Measurements from ENCODE around the gene VPS35L. TPM values are rescaled to one million over a fixed set of nuclear protein-coding genes. Genes with fewer than 3 reads are reported as not detected.

Gene VPS35L
- total and polyA plus RNA-seq, 5 donors from 2014 or later = 29.9 to 34.6 (median 33.7) TPM

DNA sequence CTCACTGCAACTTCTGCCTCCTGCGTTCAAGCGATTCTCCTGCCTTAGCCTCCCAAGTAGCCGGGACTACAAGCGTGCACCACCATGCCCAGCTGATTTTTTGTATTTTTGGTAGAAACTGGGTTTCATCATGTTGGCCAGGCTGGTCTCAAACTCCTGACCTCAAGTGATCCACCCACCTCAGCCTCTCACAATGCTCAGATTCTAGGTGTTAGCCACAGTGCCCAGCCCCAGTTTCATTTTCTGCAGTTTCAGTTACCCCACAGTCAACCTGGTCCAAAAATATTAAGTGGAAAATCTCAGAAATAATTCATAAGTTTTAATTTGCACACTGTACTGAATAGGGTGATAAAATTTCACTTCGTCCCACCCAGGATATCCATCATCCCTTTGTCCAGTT, 133.8 kb downstream of the VPS35L start:
- Histone ChIP-seq H3K4me3 (ENCODE audit: low read depth, low read length) (no peak overlapping the region), H3K27me3 (ENCODE audit: control insufficient read depth, insufficient read depth, low read length) (no peaks in the 10 kb centered on the region), H3K9me3 (ENCODE audit: control insufficient read depth in 2 of 2, low read length in 2 of 2) (peaks cover 0 to 1% of the 10 kb centered on the region in 2 experiments), H3K4me1 (ENCODE audit: control insufficient read depth, insufficient read depth, low read length, poor library complexity, severe bottlenecking) (no peaks in the 10 kb centered on the region), H3K36me3 (ENCODE audit: control insufficient read depth, insufficient read depth, low read length) (peaks cover 46% of the 10 kb centered on the region), H3K27ac (ENCODE audit: insufficient read depth, low read length, poor library complexity, severe bottlenecking) (no peak overlapping the region)
- no peak for DNase-seq
- peak overlapping the region in 1 of 3 donors; percentile 26 for H3K27ac Mint-ChIP-seq
- no peaks in the 10 kb centered on the region for H3K27me3 Mint-ChIP-seq
- ATAC-seq (ENCODE audit: low read depth in 2 of 2) = no peak
- peaks cover 0 to 11% (median 2%) of the 10 kb centered on the region in 7 donors for H3K9me3 Mint-ChIP-seq
- H3K36me3 Mint-ChIP-seq = peaks cover 45% of the 10 kb centered on the region
- H3K4me1 Mint-ChIP-seq = peaks cover 2 to 11% (median 4%) of the 10 kb centered on the region in 4 donors
- H3K4me3 Mint-ChIP-seq = no peak overlapping the region

DNA sequence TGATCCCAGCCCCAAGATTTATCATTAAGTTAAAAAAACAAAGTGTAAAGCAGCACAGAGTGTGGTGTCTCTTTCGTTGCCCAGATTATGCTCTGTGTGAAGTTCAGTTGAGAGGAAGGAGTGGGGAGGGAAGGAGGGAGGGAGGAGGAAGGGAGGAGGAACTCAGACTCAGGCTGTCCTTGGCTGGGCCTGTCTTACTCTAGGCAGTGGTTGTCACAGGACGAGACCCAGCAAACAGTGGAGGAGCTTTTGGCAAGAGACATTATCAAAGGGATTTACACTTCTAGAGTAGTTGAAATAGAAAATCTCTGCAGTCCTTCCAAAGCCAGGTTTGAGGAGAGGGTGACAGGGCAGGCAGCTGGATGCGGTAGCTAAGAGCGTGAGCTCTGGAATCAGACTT, 134.7 kb downstream of the VPS35L start:
- Histone ChIP-seq H3K27me3 (ENCODE audit: control insufficient read depth, insufficient read depth, low read length) (no peaks in the 10 kb centered on the region), H3K4me1 (ENCODE audit: control insufficient read depth, insufficient read depth, low read length, poor library complexity, severe bottlenecking) (peaks cover under 1% of the 10 kb centered on the region), H3K36me3 (ENCODE audit: control insufficient read depth, insufficient read depth, low read length) (peaks cover 38% of the 10 kb centered on the region), H3K4me3 (ENCODE audit: low read depth, low read length) (no peak overlapping the region), H3K9me3 (ENCODE audit: control insufficient read depth in 2 of 2, low read length in 2 of 2) (peaks cover 0 to 1% of the 10 kb centered on the region in 2 experiments), H3K27ac (ENCODE audit: insufficient read depth, low read length, poor library complexity, severe bottlenecking) (no peak overlapping the region)
- Mint-ChIP-seq H3K36me3 (peaks cover 41% of the 10 kb centered on the region), H3K27me3 (no peaks in the 10 kb centered on the region), H3K4me3 (no peak overlapping the region), H3K27ac (peak overlapping the region in 1 of 3 donors; percentile 36), H3K4me1 (peaks cover 4 to 14% (median 4%) of the 10 kb centered on the region in 4 donors), H3K9me3 (peaks cover 0 to 4% (median 2%) of the 10 kb centered on the region in 7 donors)
- ATAC-seq (ENCODE audit: low read depth in 2 of 2) (no peak), DNase-seq (peak in 1 of 3 donors; percentile 19)

DNA sequence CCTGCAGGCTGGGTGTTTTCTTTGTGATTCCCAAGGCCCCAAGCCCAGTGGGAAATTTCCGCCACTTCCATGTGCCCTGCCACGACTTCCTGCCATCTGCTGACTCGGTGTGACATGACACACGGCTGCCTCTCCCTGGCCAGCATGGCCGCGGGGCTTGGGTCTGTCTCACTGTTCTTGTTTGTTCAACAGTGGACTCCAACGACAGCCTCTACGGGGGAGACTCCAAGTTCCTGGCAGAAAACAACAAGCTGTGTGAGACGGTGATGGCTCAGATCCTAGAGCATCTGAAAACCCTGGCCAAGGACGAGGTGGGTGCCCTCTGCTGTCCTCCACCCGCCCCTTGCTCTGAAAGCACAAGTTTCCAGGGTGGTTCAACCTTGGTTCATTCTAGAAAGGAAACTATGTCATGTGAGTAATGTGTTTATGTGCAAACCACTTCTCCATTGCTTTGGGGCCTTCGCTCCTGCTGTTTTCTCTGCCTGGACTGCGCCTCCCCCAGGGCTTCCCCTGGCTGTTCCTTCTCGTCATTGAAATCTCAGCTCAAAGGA, 135.7 kb downstream of the VPS35L start:
- Mint-ChIP-seq H3K36me3 (peaks cover 36% of the 10 kb centered on the region), H3K4me3 (no peak overlapping the region), H3K4me1 (peaks cover 4 to 23% (median 7%) of the 10 kb centered on the region in 4 donors), H3K9me3 (no peaks in the 10 kb centered on the region), H3K27me3 (no peaks in the 10 kb centered on the region), H3K27ac (no peak overlapping the region)
- no peak overlapping the region for H3K27ac ChIP-seq (ENCODE audit: insufficient read depth, low read length, poor library complexity, severe bottlenecking)
- no peaks in the 10 kb centered on the region for H3K27me3 ChIP-seq (ENCODE audit: control insufficient read depth, insufficient read depth, low read length)
- ATAC-seq (ENCODE audit: low read depth in 2 of 2) (no peak), DNase-seq (no peak)
- H3K36me3 ChIP-seq (ENCODE audit: control insufficient read depth, insufficient read depth, low read length) = peaks cover 31% of the 10 kb centered on the region
- no peak overlapping the region for H3K4me3 ChIP-seq (ENCODE audit: low read depth, low read length)
- H3K4me1 ChIP-seq (ENCODE audit: control insufficient read depth, insufficient read depth, low read length, poor library complexity, severe bottlenecking) = peaks cover 10% of the 10 kb centered on the region
- no peaks in the 10 kb centered on the region for H3K9me3 ChIP-seq (ENCODE audit: control insufficient read depth in 2 of 2, low read length in 2 of 2)

DNA sequence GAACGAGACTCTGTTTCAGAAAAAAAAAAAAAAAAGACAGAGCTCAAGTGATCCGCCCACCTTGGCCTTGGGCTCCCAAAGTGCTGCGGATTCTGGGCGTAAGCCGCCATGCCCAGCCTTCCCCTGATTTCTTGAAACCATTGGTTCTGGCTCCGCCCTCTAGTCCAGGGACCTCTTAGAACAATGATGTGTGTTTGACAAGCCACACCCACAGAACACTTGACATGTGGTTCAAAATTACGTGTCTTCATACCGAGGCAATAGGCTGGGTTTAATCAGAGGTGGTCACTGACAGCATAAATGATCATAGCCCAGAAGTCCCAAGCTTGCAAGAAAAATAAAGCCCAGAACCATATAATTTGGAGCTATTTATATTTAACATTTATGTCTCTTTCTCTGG, 139.5 kb downstream of the VPS35L start:
- Histone ChIP-seq H3K27me3 (ENCODE audit: control insufficient read depth, insufficient read depth, low read length) (no peaks in the 10 kb centered on the region), H3K4me3 (ENCODE audit: low read depth, low read length) (no peak overlapping the region), H3K36me3 (ENCODE audit: control insufficient read depth, insufficient read depth, low read length) (peaks cover 23% of the 10 kb centered on the region), H3K9me3 (ENCODE audit: control insufficient read depth in 2 of 2, low read length in 2 of 2) (no peaks in the 10 kb centered on the region), H3K4me1 (ENCODE audit: control insufficient read depth, insufficient read depth, low read length, poor library complexity, severe bottlenecking) (peaks cover 27% of the 10 kb centered on the region), H3K27ac (ENCODE audit: insufficient read depth, low read length, poor library complexity, severe bottlenecking) (no peak overlapping the region)
- Mint-ChIP-seq H3K9me3 (peaks cover 0 to 2% (median 0%) of the 10 kb centered on the region in 7 donors), H3K27ac (peak overlapping the region; percentile 35 to 77 (median 75)), H3K4me3 (no peak overlapping the region), H3K4me1 (peaks cover 13 to 43% (median 19%) of the 10 kb centered on the region in 4 donors), H3K27me3 (no peaks in the 10 kb centered on the region), H3K36me3 (peaks cover 33% of the 10 kb centered on the region)
- ATAC-seq (ENCODE audit: low read depth in 2 of 2) (no peak), DNase-seq (no peak)

DNA sequence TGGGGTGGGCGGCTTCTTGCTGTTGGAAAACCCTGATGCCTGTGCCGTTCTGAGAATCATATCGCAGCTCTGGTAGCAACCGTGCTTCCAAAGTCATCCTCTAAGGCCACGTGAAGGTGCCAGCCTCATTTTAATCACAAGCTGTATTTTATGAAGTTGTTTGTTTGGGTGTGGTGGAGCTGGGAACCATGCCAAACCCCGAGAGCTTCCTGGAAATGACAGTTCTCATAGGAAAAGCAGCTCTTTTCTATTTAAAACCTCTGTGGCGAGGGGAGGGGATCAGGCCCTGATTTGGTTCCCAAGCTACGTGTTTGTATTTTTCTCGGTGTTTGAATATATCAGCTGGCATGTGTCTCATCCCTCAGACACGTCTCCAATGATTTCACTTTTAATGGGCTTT, 140.8 kb downstream of the VPS35L start:
- Histone ChIP-seq H3K4me1 (ENCODE audit: control insufficient read depth, insufficient read depth, low read length, poor library complexity, severe bottlenecking) (peaks cover 27% of the 10 kb centered on the region), H3K4me3 (ENCODE audit: low read depth, low read length) (peak overlapping the region; percentile 35), H3K27me3 (ENCODE audit: control insufficient read depth, insufficient read depth, low read length) (no peaks in the 10 kb centered on the region), H3K36me3 (ENCODE audit: control insufficient read depth, insufficient read depth, low read length) (peaks cover 32% of the 10 kb centered on the region), H3K9me3 (ENCODE audit: control insufficient read depth in 2 of 2, low read length in 2 of 2) (no peaks in the 10 kb centered on the region), H3K27ac (ENCODE audit: insufficient read depth, low read length, poor library complexity, severe bottlenecking) (peak overlapping the region; percentile 37)
- peaks cover 0 to 2% (median 0%) of the 10 kb centered on the region in 7 donors for H3K9me3 Mint-ChIP-seq
- peaks cover 13 to 42% (median 19%) of the 10 kb centered on the region in 4 donors for H3K4me1 Mint-ChIP-seq
- H3K27ac Mint-ChIP-seq = peak overlapping the region; percentile 79 to 91 (median 90)
- DNase-seq (peak in 2 of 3 donors; percentile 22 to 86), ATAC-seq (ENCODE audit: low read depth in 2 of 2) (peak; percentile 68 to 74)
- no peaks in the 10 kb centered on the region for H3K27me3 Mint-ChIP-seq
- peak overlapping the region in 3 of 4 donors; percentile 43 to 63 (median 57) for H3K4me3 Mint-ChIP-seq
- peaks cover 39% of the 10 kb centered on the region for H3K36me3 Mint-ChIP-seq

DNA sequence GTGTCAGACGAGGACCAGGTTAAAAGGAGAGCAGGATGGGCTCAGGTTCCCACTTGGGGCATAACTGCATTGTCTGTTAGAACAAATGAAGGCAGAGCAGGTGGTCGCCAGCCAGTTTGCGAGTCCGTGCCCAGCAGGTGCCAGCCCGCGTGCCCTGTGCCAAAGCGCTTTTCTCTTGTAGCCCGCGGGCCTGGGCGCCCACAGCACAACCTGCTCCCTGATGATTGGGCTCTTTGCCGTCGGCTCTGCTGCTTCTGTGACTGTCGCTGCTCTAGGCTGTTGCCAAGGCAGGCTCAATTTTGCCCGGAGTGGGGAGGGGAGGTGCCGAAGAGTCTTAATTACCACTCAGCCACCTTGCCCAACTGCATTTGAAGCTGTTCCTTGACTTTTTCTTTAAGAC, 141.5 kb downstream of the VPS35L start:
- ATAC-seq (ENCODE audit: low read depth in 2 of 2) = no peak
- H3K4me1 Mint-ChIP-seq = peaks cover 13 to 40% (median 19%) of the 10 kb centered on the region in 4 donors

DNA sequence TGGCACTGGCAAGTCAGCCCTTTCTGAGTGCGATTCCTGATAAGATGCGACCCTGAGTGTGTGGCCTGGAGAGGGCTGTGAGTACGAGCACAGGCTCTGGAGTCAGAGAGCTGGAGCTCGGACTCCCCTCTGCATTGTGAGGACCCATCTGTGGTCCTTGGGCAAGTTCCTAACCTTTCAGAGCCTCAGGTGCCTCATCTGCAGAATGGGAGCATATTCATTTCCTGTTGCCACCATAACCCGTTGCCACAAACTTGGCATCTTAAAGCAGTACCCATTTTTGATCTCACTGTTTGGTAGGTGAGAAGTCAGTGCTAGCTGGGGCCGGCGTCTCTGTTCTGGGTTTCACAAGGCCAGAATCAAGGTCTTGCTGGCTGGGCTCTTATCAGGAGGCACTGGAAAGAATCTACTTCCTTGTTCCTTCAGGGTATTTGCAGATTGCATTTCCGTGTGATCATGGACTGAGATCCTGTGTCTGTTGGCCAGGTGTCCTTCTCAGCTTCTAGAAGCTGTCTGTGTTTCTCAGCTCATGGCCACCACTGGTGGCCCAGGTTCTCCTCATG, 142.3 kb downstream of the VPS35L start:
- Mint-ChIP-seq H3K4me1 (peaks cover 13 to 40% (median 19%) of the 10 kb centered on the region in 4 donors), H3K36me3 (peaks cover 40% of the 10 kb centered on the region), H3K9me3 (peaks cover 0 to 2% (median 0%) of the 10 kb centered on the region in 7 donors), H3K4me3 (peak overlapping the region in 1 of 4 donors; percentile 64), H3K27ac (peak overlapping the region; percentile 90 to 98 (median 91)), H3K27me3 (no peaks in the 10 kb centered on the region)
- Histone ChIP-seq H3K27me3 (ENCODE audit: control insufficient read depth, insufficient read depth, low read length) (no peaks in the 10 kb centered on the region), H3K27ac (ENCODE audit: insufficient read depth, low read length, poor library complexity, severe bottlenecking) (no peak overlapping the region), H3K4me1 (ENCODE audit: control insufficient read depth, insufficient read depth, low read length, poor library complexity, severe bottlenecking) (peaks cover 27% of the 10 kb centered on the region), H3K4me3 (ENCODE audit: low read depth, low read length) (no peak overlapping the region), H3K36me3 (ENCODE audit: control insufficient read depth, insufficient read depth, low read length) (peaks cover 24% of the 10 kb centered on the region), H3K9me3 (ENCODE audit: control insufficient read depth in 2 of 2, low read length in 2 of 2) (no peaks in the 10 kb centered on the region)
- ATAC-seq (ENCODE audit: low read depth in 2 of 2) = no peak
- no peak for DNase-seq

More for the DNA sequence above, 141.5 kb downstream of the VPS35L start:
- H3K9me3 Mint-ChIP-seq = peaks cover 0 to 2% (median 0%) of the 10 kb centered on the region in 7 donors
- Histone ChIP-seq H3K4me3 (ENCODE audit: low read depth, low read length) (no peak overlapping the region), H3K27me3 (ENCODE audit: control insufficient read depth, insufficient read depth, low read length) (no peaks in the 10 kb centered on the region), H3K9me3 (ENCODE audit: control insufficient read depth in 2 of 2, low read length in 2 of 2) (no peaks in the 10 kb centered on the region), H3K36me3 (ENCODE audit: control insufficient read depth, insufficient read depth, low read length) (peaks cover 30% of the 10 kb centered on the region), H3K27ac (ENCODE audit: insufficient read depth, low read length, poor library complexity, severe bottlenecking) (no peak overlapping the region), H3K4me1 (ENCODE audit: control insufficient read depth, insufficient read depth, low read length, poor library complexity, severe bottlenecking) (peaks cover 27% of the 10 kb centered on the region)
- H3K36me3 Mint-ChIP-seq = peaks cover 39% of the 10 kb centered on the region
- peak overlapping the region; percentile 79 to 91 (median 90) for H3K27ac Mint-ChIP-seq
- peak overlapping the region in 2 of 4 donors; percentile 57 to 63 for H3K4me3 Mint-ChIP-seq
- no peaks in the 10 kb centered on the region for H3K27me3 Mint-ChIP-seq
- no peak for DNase-seq
